H9 (cell line): Measurements from ENCODE around the gene MEN1. TPM values are rescaled to one million over a fixed set of nuclear protein-coding genes. Genes with fewer than 3 reads are reported as not detected.

Source experiments
- DNase-seq: peaks from one replicate; pipeline ENCODE4 v3.0.0-alpha.2; 2017
- H2AFZ ChIP-seq: one replicate; pipeline ENCODE4 v1.6.1; 2013; ENCODE audit warnings: mild to moderate bottlenecking, low read length, control low read depth, moderate library complexity
- H2AK5ac ChIP-seq: 2 replicates; pipeline ENCODE4 v1.6.1; 2013; ENCODE audit warnings: low read length, control low read depth, mixed read lengths; ENCODE audit not compliant: insufficient read length
- H2BK120ac ChIP-seq: one replicate; pipeline ENCODE4 v1.6.1; 2013; ENCODE audit warnings: low read depth, mild to moderate bottlenecking, low read length, control low read depth, inconsistent platforms; ENCODE audit not compliant: poor library complexity, severe bottlenecking
- H2BK12ac ChIP-seq: 2 replicates; pipeline ENCODE4 v1.6.1; 2013; ENCODE audit warnings: low read length, control low read depth, mixed read lengths, low read depth; ENCODE audit not compliant: insufficient read length
- H2BK15ac ChIP-seq: 2 replicates; pipeline ENCODE4 v1.6.1; 2013; ENCODE audit warnings: low read depth, low read length, control low read depth
- H2BK20ac ChIP-seq: one replicate; pipeline ENCODE4 v1.6.1; 2013; ENCODE audit warnings: low read depth, mild to moderate bottlenecking, low read length, control low read depth, inconsistent platforms; ENCODE audit not compliant: poor library complexity, severe bottlenecking
- H2BK5ac ChIP-seq: 2 replicates; pipeline ENCODE4 v1.6.1; 2013; ENCODE audit warnings: low read length, control low read depth, mixed read lengths; ENCODE audit not compliant: insufficient read length
- H3K14ac ChIP-seq: 2 replicates; pipeline ENCODE4 v1.6.1; 2013; ENCODE audit warnings: low read length, control low read depth; ENCODE audit not compliant: insufficient read depth
- H3K18ac ChIP-seq: 2 replicates; pipeline ENCODE4 v1.6.1; 2013; ENCODE audit warnings: low read depth, mild to moderate bottlenecking, mixed read lengths, low read length, control low read depth; ENCODE audit not compliant: insufficient read length
- H3K23ac ChIP-seq: 2 replicates; pipeline ENCODE4 v1.6.1; 2013; ENCODE audit warnings: low read length, control low read depth, mixed read lengths, low read depth; ENCODE audit not compliant: insufficient read length
- H3K23me2 ChIP-seq: 2 replicates; pipeline ENCODE4 v1.6.1; 2013; ENCODE audit warnings: low read depth, mild to moderate bottlenecking, mixed read lengths, low read length, control low read depth; ENCODE audit not compliant: insufficient read length, poor library complexity, severe bottlenecking
- H3K27ac ChIP-seq: 2 replicates; pipeline ENCODE4 v1.5.1; 2013; ENCODE audit warnings: low read length, control low read depth, mixed read lengths, low read depth; ENCODE audit not compliant: insufficient read length
- H3K27me3 ChIP-seq: 2 replicates; pipeline ENCODE4 v1.6.1; 2013; ENCODE audit warnings: low read length, control low read depth, inconsistent platforms; ENCODE audit not compliant: insufficient read depth
- H3K4ac ChIP-seq: 2 replicates; pipeline ENCODE4 v1.6.1; 2013; ENCODE audit warnings: low read depth, mild to moderate bottlenecking, control low read depth, inconsistent platforms, low read length, moderate library complexity
- H3K4me1 ChIP-seq: 2 replicates; pipeline ENCODE4 v1.6.1; 2013; ENCODE audit warnings: low read length, control low read depth, inconsistent platforms; ENCODE audit not compliant: insufficient read depth
- H3K4me2 ChIP-seq: 2 replicates; pipeline ENCODE4 v1.6.1; 2013; ENCODE audit warnings: low read length, control low read depth, mixed read lengths; ENCODE audit not compliant: insufficient read length, insufficient read depth
- H3K56ac ChIP-seq: 2 replicates; pipeline ENCODE4 v1.6.1; 2013; ENCODE audit warnings: low read depth, mild to moderate bottlenecking, mixed read lengths, low read length, control low read depth; ENCODE audit not compliant: insufficient read length
- H3K79me1 ChIP-seq: 2 replicates; pipeline ENCODE4 v1.6.1; 2013; ENCODE audit warnings: low read depth, mild to moderate bottlenecking, moderate library complexity, low read length, control low read depth, inconsistent platforms; ENCODE audit not compliant: insufficient read depth, poor library complexity, severe bottlenecking
- H3K79me2 ChIP-seq: 2 replicates; pipeline ENCODE4 v1.6.1; 2013; ENCODE audit warnings: low read length, control low read depth, inconsistent platforms; ENCODE audit not compliant: insufficient read depth
- H3K9ac ChIP-seq: 2 replicates; pipeline ENCODE4 v1.6.1; 2013; ENCODE audit warnings: low read length, control low read depth, mixed read lengths; ENCODE audit not compliant: insufficient read length; ENCODE audit errors: extremely low read depth
- H3K9me3 ChIP-seq: one replicate; pipeline ENCODE4 v1.6.1; 2013; ENCODE audit warnings: low read depth, low read length, inconsistent platforms; ENCODE audit not compliant: control insufficient read depth
- H3T11ph ChIP-seq: one replicate; pipeline ENCODE4 v1.6.1; 2013; ENCODE audit warnings: mild to moderate bottlenecking, low read length, control low read depth, inconsistent platforms
- H4K20me1 ChIP-seq: one replicate; pipeline ENCODE4 v1.6.1; 2013; ENCODE audit not compliant: control insufficient read depth, insufficient read length, insufficient read depth
- H4K5ac ChIP-seq: 2 replicates; pipeline ENCODE4 v1.6.1; 2013; ENCODE audit warnings: low read depth, mild to moderate bottlenecking, mixed read lengths, low read length, control low read depth; ENCODE audit not compliant: insufficient read length
- H4K8ac ChIP-seq: replicated peaks from 2 replicates; pipeline ENCODE4 v1.6.1; 2013; ENCODE audit warnings: low read length, control low read depth, mixed read lengths, low read depth; ENCODE audit not compliant: insufficient read length
- H4K91ac ChIP-seq: 2 replicates; pipeline ENCODE4 v1.6.1; 2013; ENCODE audit warnings: low read depth, mild to moderate bottlenecking, moderate library complexity, mixed read lengths, low read length, control low read depth; ENCODE audit not compliant: insufficient read length
- H3K27ac Mint-ChIP-seq, 3 experiments: 2 replicates in 2 of 3; 3 replicates in 1 of 3; pipeline ENCODE4 v1.8.0; 2020 to 2021; ENCODE audit warnings: mixed read lengths in 3 of 3, mild to moderate bottlenecking in 1 of 3, moderate library complexity in 1 of 3
- H3K27me3 Mint-ChIP-seq: 2 replicates; pipeline ENCODE4 v1.8.0; 2021; ENCODE audit warnings: low read depth, mild to moderate bottlenecking, moderate library complexity, mixed read lengths
- H3K36me3 Mint-ChIP-seq, 3 experiments: 2 replicates in 2 of 3; 3 replicates in 1 of 3; pipeline ENCODE4 v1.8.0; 2020 to 2021; ENCODE audit warnings: low read depth in 3 of 3, mixed read lengths in 3 of 3; ENCODE audit not compliant: insufficient read depth in 1 of 3
- H3K4me1 Mint-ChIP-seq, 2 experiments: 2 replicates each; pipeline ENCODE4 v1.8.0; 2020; ENCODE audit warnings: mixed read lengths in 2 of 2
- H3K4me3 Mint-ChIP-seq, 2 experiments: 2 replicates in 1 of 2; 3 replicates in 1 of 2; pipeline ENCODE4 v1.8.0; 2020 to 2021; ENCODE audit warnings: mild to moderate bottlenecking in 2 of 2, mixed read lengths in 2 of 2, moderate library complexity in 1 of 2
- H3K9me3 Mint-ChIP-seq, 2 experiments: 2 replicates in 1 of 2; 3 replicates in 1 of 2; pipeline ENCODE4 v1.8.0; 2020; ENCODE audit warnings: mild to moderate bottlenecking in 2 of 2, mixed read lengths in 2 of 2, moderate library complexity in 1 of 2
- WGBS: extraction: QIAGEN DNeasy Blood & Tissue Kit; methylation state at CpG from one replicate; pipeline ENCODE4 v1.1.7; 2013; ENCODE audit warnings: missing lambda C conversion rate, low lambda C conversion rate, mixed read lengths; ENCODE audit not compliant: insufficient read length; ENCODE audit errors: extremely low coverage; 5-methylcytosine and 5-hydroxymethylcytosine counted together
- total RNA-seq: library from RNA; stranded (reverse); gene quantifications from 2 replicates; pipeline ENCODE4 v1.2.1, GENCODE V29; 2021
- TF ChIP-seq, protein P1 (sequence below): fragments of 200-600 bp; sonication (generic); conservative IDR thresholded peaks from 3 replicates; pipeline ENCODE4 v1.8.0; 2021; ENCODE audit warnings: antibody characterized with exemption, mild to moderate bottlenecking

The MEN1 gene
- total RNA-seq, 1 experiment from 2014 or later, result 49.9 TPM

- no peak overlapping the region for H2AFZ ChIP-seq
- H3K18ac ChIP-seq, result no peak overlapping the region
- H3K4me1 ChIP-seq, result no peaks in the 10 kb centered on the region
- H3K4me2 ChIP-seq, result no peak overlapping the region
- no CpG with 5 or more reads among the region's 25 CpGs for WGBS
- Mint-ChIP-seq H3K4me1 (no peaks in the 10 kb centered on the region), H3K4me3 (no peak overlapping the region), H3K27ac (no peak overlapping the region), H3K27me3 (no peaks in the 10 kb centered on the region), H3K36me3 (peaks cover 0 to 40% (median 12%) of the 10 kb centered on the region in 3 experiments; a peak in 3 of 7 replicates), H3K9me3 (no peaks in the 10 kb centered on the region)
- no peak overlapping the region for H2BK15ac ChIP-seq
- no peak overlapping the region for H4K91ac ChIP-seq
- H2BK5ac ChIP-seq, result no peak overlapping the region
- H3K4ac ChIP-seq, result no peak overlapping the region
- H3T11ph ChIP-seq, result no peak overlapping the region
- no peak overlapping the region for H2BK20ac ChIP-seq
- no peaks in the 10 kb centered on the region for H3K79me1 ChIP-seq
- no peak overlapping the region for H3K56ac ChIP-seq
- H3K27me3 ChIP-seq, result no peaks in the 10 kb centered on the region
- H2AK5ac ChIP-seq, result no peak overlapping the region
- H3K23ac ChIP-seq, result no peak overlapping the region
- TF ChIP-seq, protein P1, sequence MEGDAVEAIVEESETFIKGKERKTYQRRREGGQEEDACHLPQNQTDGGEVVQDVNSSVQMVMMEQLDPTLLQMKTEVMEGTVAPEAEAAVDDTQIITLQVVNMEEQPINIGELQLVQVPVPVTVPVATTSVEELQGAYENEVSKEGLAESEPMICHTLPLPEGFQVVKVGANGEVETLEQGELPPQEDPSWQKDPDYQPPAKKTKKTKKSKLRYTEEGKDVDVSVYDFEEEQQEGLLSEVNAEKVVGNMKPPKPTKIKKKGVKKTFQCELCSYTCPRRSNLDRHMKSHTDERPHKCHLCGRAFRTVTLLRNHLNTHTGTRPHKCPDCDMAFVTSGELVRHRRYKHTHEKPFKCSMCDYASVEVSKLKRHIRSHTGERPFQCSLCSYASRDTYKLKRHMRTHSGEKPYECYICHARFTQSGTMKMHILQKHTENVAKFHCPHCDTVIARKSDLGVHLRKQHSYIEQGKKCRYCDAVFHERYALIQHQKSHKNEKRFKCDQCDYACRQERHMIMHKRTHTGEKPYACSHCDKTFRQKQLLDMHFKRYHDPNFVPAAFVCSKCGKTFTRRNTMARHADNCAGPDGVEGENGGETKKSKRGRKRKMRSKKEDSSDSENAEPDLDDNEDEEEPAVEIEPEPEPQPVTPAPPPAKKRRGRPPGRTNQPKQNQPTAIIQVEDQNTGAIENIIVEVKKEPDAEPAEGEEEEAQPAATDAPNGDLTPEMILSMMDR, result no peak
- no peak overlapping the region for H3K9ac ChIP-seq
- H3K23me2 ChIP-seq, result no peaks in the 10 kb centered on the region
- no peak overlapping the region; the same call in 1 of the 2 replicates for H3K14ac ChIP-seq
- DNase-seq, result no peak
- no peaks in the 10 kb centered on the region for H4K20me1 ChIP-seq
- H4K8ac ChIP-seq, result no peak overlapping the region
- no peak overlapping the region for H4K5ac ChIP-seq
- H3K27ac ChIP-seq, result no peak overlapping the region
- no peak overlapping the region for H2BK12ac ChIP-seq
- H3K79me2 ChIP-seq, result no peaks in the 10 kb centered on the region
- H3K9me3 ChIP-seq, result no peaks in the 10 kb centered on the region
- H2BK120ac ChIP-seq, result no peak overlapping the region
These were observed 23.8 kb upstream of the MEN1 start for GRCh38 chr11:64834031-64834722.
